HEK293T (cell line): ENCODE measurements around the gene CELF4.

Experiments used
- CTCF ChIA-PET: fragments of 350-600 bp; formaldehyde crosslinking; extraction: SDS; loops from one replicate; lab custom pipeline; 2021; ENCODE audit warnings: antibody characterized with exemption, inconsistent platforms; lab: Yijun Ruan, JAX
- POLR2A ChIA-PET: fragments of 350-600 bp; formaldehyde crosslinking; extraction: SDS; loops from one replicate; lab custom pipeline; 2020; ENCODE audit warnings: antibody characterized with exemption, inconsistent platforms; lab: Yijun Ruan, JAX
- DNase-seq: peaks from one replicate; pipeline ENCODE4 v3.0.0; 2012; ENCODE audit warnings: mixed read lengths; ENCODE audit errors: extremely low spot score
- ARNT ChIP-seq: fragments of 450-650 bp; IDR thresholded peaks from 2 replicates; pipeline ENCODE4 v1.6.1; 2017; ENCODE audit warnings: mild to moderate bottlenecking
- BHLHE40 ChIP-seq: fragments of 450-650 bp; IDR thresholded peaks from 2 replicates; pipeline ENCODE4 v1.6.1; 2016; ENCODE audit warnings: mild to moderate bottlenecking, moderate library complexity, borderline replicate concordance
- CTBP1 ChIP-seq: fragments of 450-650 bp; IDR thresholded peaks from 2 replicates; pipeline ENCODE4 v1.6.1; 2016; ENCODE audit warnings: borderline replicate concordance
- ELF4 ChIP-seq: fragments of 450-650 bp; IDR thresholded peaks from 2 replicates; pipeline ENCODE4 v1.6.1; 2017; ENCODE audit warnings: antibody characterized with exemption
- FOXA1 ChIP-seq: fragments of 450-650 bp; IDR thresholded peaks from 2 replicates; pipeline ENCODE4 v1.6.1; 2016; ENCODE audit warnings: mild to moderate bottlenecking
- FOXK2 ChIP-seq: fragments of 450-650 bp; IDR thresholded peaks from 2 replicates; pipeline ENCODE4 v1.6.1; 2016; ENCODE audit warnings: mild to moderate bottlenecking
- FOXM1 ChIP-seq: fragments of 450-650 bp; IDR thresholded peaks from 2 replicates; pipeline ENCODE4 v1.6.1; 2017; ENCODE audit warnings: mild to moderate bottlenecking, borderline replicate concordance
- HDGF ChIP-seq: fragments of 450-650 bp; IDR thresholded peaks from 2 replicates; pipeline ENCODE4 v1.6.1; 2017; ENCODE audit warnings: antibody characterized with exemption, borderline replicate concordance
- L3MBTL2 ChIP-seq: fragments of 450-650 bp; conservative IDR thresholded peaks from 2 replicates; pipeline ENCODE4 v1.6.1; 2016; ENCODE audit warnings: mild to moderate bottlenecking
- LEF1 ChIP-seq: fragments of 450-650 bp; IDR thresholded peaks from 2 replicates; pipeline ENCODE4 v1.6.1; 2017; ENCODE audit warnings: mild to moderate bottlenecking, borderline replicate concordance
- NFRKB ChIP-seq: fragments of 450-650 bp; IDR thresholded peaks from 2 replicates; pipeline ENCODE4 v1.6.1; 2016; ENCODE audit warnings: mild to moderate bottlenecking, moderate library complexity
- PKNOX1 ChIP-seq: fragments of 450-650 bp; IDR thresholded peaks from 2 replicates; pipeline ENCODE4 v1.6.1; 2016
- SP1 ChIP-seq: fragments of 450-650 bp; IDR thresholded peaks from 2 replicates; pipeline ENCODE4 v1.6.1; 2017
- SUZ12 ChIP-seq: fragments of 450-650 bp; IDR thresholded peaks from 2 replicates; pipeline ENCODE4 v1.6.1; 2016; ENCODE audit warnings: mild to moderate bottlenecking
- TARDBP ChIP-seq: fragments of 450-650 bp; IDR thresholded peaks from 2 replicates; pipeline ENCODE4 v1.6.1; 2016
- ZNF384 ChIP-seq: fragments of 450-650 bp; IDR thresholded peaks from 2 replicates; pipeline ENCODE4 v1.6.1; 2016

Gene CELF4

GRCh38 chr18:37487400-37487867, 78.2 kb downstream of the CELF4 start:
- ChIA-PET POLR2A (no interaction called here), CTCF (no interaction called here)
- DNase-seq = no peak
- TF ChIP-seq NFRKB (no peak), PKNOX1 (no peak), ARNT (no peak), BHLHE40 (no peak), ELF4 (no peak), L3MBTL2 (no peak), LEF1 (no peak), FOXK2 (no peak), SP1 (no peak), FOXA1 (no peak), HDGF (no peak), FOXM1 (no peak)

GRCh38 chr18:37486848-37487247, 78.8 kb downstream of the CELF4 start:
- DNase-seq = no peak
- no peak for TF ChIP-seq HDGF
- TF ChIP-seq LEF1 = no peak
- TF ChIP-seq ELF4 = no peak
- no peak for TF ChIP-seq FOXK2
- TF ChIP-seq L3MBTL2 = no peak
- TF ChIP-seq FOXM1 = no peak
- no peak for TF ChIP-seq SP1
- no peak for TF ChIP-seq BHLHE40
- TF ChIP-seq ARNT = no peak
- no peak for TF ChIP-seq PKNOX1
- no peak for TF ChIP-seq NFRKB
- TF ChIP-seq SUZ12 = no peak
- no peak for TF ChIP-seq CTBP1
- TF ChIP-seq TARDBP = no peak
- no peak for TF ChIP-seq ZNF384
- no peak for TF ChIP-seq FOXA1
- CTCF ChIA-PET = interaction anchor here (1.2 to 2.1 kb wide), 2 partner anchors 12 to 144 kb away, joined by 3 to 21 read pairs; no protein-coding TSS in a partner anchor
- POLR2A ChIA-PET = no interaction called here

GRCh38 chr18:37484983-37485834, 80.4 kb downstream of the CELF4 start:
- ChIA-PET POLR2A (interaction anchor here (0.8 to 1.2 kb wide), 2 partner anchors 11 to 16 kb away, joined by 4 read pairs; no protein-coding TSS in a partner anchor), CTCF (interaction anchor here (0.6 to 2.1 kb wide), 25 partner anchors 8 to 749 kb away, joined by 3 to 21 read pairs (median 3); no protein-coding TSS in a partner anchor)
- DNase-seq = peak; percentile 95
- TF ChIP-seq LEF1 = peak; percentile 20; the same call in 1 of the 2 replicates
- TF ChIP-seq FOXM1 = peak; percentile 77
- no peak; the same call in none of the 2 replicates for TF ChIP-seq L3MBTL2
- TF ChIP-seq ARNT = peak; percentile 59; the same call in 1 of the 2 replicates
- TF ChIP-seq HDGF = no peak
- TF ChIP-seq FOXA1 = no peak
- no peak for TF ChIP-seq ZNF384
- no peak for TF ChIP-seq FOXK2
- TF ChIP-seq ELF4 = no peak

GRCh38 chr18:37483984-37484819, 81.4 kb downstream of the CELF4 start:
- POLR2A ChIA-PET = interaction anchor here (0.8 to 1.2 kb wide), 2 partner anchors 12 to 17 kb away, joined by 4 read pairs; no protein-coding TSS in a partner anchor

More at GRCh38 chr18:37483984-37484819, 81.4 kb downstream of the CELF4 start:
- DNase-seq = no peak
- CTCF ChIA-PET = interaction anchor here (0.6 to 2.1 kb wide), 19 partner anchors 10 to 748 kb away, joined by 3 to 21 read pairs (median 3); no protein-coding TSS in a partner anchor
- TF ChIP-seq LEF1 = no peak
- TF ChIP-seq NFRKB = no peak
- TF ChIP-seq ELF4 = no peak
- TF ChIP-seq BHLHE40 = no peak
- no peak for TF ChIP-seq FOXM1
- TF ChIP-seq FOXK2 = no peak
- no peak for TF ChIP-seq SP1
- TF ChIP-seq L3MBTL2 = no peak
- TF ChIP-seq PKNOX1 = no peak
- no peak for TF ChIP-seq HDGF
- no peak for TF ChIP-seq TARDBP
- no peak for TF ChIP-seq FOXA1
- TF ChIP-seq ZNF384 = no peak
- no peak for TF ChIP-seq CTBP1
- TF ChIP-seq ARNT = no peak
- no peak for TF ChIP-seq SUZ12
